H1 (cell line): ENCODE data around the gene EED. TPM values are rescaled to one million over a fixed set of nuclear protein-coding genes. Genes with fewer than 3 reads are reported as not detected.

Experiments
- JUN ChIP-seq: IDR thresholded peaks from 2 replicates; pipeline ENCODE4 v1.6.1; 2011; ENCODE audit warnings: low read depth, mild to moderate bottlenecking, improper control_type of control experiment, low read length
- RXRA ChIP-seq: IDR thresholded peaks from 2 replicates; pipeline ENCODE4 v1.6.1; 2011; ENCODE audit warnings: low read depth, mild to moderate bottlenecking, low read length, moderate library complexity; ENCODE audit not compliant: insufficient read depth
- SP1 ChIP-seq: IDR thresholded peaks from 2 replicates; pipeline ENCODE4 v1.6.1; 2011; ENCODE audit warnings: low read depth, low read length
- SRF ChIP-seq: IDR thresholded peaks from 2 replicates; pipeline ENCODE4 v1.6.1; 2011; ENCODE audit warnings: mild to moderate bottlenecking, low read depth, low read length, moderate library complexity
- TCF12 ChIP-seq: IDR thresholded peaks from 2 replicates; pipeline ENCODE4 v1.6.1; 2011; ENCODE audit warnings: low read depth, mild to moderate bottlenecking, low read length
- polyA plus RNA-seq, 7 experiments: library from polyadenylated mRNA; depleted of rRNA in 3 of 7; stranded (reverse) in 5 of 7; unstranded in 2 of 7; fragments of >200 nt in 5 of 7; fragments of 200-250 nt in 2 of 7; gene quantifications; 1 replicate in 5 of 7; 2 replicates in 1 of 7; 4 replicates in 1 of 7; pipeline versions ENCODE4 v1.2.1 to v1.2.3, GENCODE V29; 2011 to 2013; ENCODE audit warnings: missing spikeins in 2 of 7, mixed read lengths in 2 of 7
- total RNA-seq: library from RNA; stranded (reverse); fragmentation: NEBNext Ultra II Directional; extraction: Animal tissue kit (Norgen Biotek cat#: 25700); gene quantifications from 2 replicates; pipeline ENCODE4 v1.2.1, GENCODE V29; 2021
- TF ChIP-seq, protein P1 (sequence below): IDR thresholded peaks from 2 replicates; pipeline ENCODE4 v1.6.1; 2012; ENCODE audit warnings: low read length, inconsistent platforms

EED gene
- total and polyA plus RNA-seq, 2 of the 8 experiments (the other 6 are each of a cell fraction or from before 2014, with no cell fraction given), result 12.6 to 26.9 TPM

DNA sequence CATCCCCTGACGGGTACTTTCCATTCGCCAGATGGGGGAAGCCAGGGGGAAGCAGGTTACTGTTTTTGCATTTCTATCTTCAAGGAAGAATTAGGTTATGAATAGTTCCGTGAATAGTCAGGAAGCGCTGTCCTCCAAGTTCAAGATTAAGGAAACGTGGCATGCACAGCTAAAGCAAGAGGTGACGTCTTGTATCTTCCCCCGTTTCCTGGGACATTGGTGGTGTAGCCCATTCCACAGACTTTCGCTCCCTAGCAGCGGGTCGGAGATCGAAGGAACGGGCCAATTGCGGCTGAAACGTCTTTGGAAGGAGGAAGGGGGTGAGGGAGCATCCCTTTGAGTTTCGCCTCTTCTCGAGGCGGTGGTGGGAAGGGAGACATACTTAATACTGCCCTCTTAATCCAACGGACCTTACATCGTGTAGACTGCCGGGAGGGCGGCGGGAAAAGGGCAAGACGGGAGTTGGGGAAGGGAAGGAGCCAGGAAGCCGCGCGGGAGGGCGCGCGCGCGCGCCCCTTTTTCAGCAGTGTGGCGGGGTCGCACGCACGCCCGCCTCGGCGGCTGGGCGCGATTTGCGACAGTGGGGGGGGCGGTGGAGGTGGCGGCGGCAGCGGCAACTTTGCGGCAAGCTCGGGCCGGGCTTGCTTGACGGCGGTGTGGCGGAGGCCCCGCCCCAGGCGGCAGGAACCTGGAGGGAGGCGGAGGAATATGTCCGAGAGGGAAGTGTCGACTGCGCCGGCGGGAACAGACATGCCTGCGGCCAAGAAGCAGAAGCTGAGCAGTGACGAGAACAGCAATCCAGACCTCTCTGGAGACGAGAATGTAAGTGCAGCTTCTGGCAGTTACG, at the start of gene EED (continued):
- TF ChIP-seq RXRA (no peak), SP1 (peak; percentile 82), JUN (no peak), TCF12 (no peak), SRF (no peak)
- TF ChIP-seq, protein P1, sequence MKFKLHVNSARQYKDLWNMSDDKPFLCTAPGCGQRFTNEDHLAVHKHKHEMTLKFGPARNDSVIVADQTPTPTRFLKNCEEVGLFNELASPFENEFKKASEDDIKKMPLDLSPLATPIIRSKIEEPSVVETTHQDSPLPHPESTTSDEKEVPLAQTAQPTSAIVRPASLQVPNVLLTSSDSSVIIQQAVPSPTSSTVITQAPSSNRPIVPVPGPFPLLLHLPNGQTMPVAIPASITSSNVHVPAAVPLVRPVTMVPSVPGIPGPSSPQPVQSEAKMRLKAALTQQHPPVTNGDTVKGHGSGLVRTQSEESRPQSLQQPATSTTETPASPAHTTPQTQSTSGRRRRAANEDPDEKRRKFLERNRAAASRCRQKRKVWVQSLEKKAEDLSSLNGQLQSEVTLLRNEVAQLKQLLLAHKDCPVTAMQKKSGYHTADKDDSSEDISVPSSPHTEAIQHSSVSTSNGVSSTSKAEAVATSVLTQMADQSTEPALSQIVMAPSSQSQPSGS, result peak; percentile 93
- TF ChIP-seq, all 59 proteins: peak for 25
